OCI-M2 (cell line): Measurements from ENCODE around the gene RDH13.
"Not testable (repeated sequence)": the region's sequence is repeated elsewhere in the genome, so short reads cannot be mapped to it uniquely, and the experiment has no call there.

Experiments
- DNase-seq: peaks from one replicate; lab custom pipeline; 2025; ENCODE audit not compliant: unreplicated experiment; lab: John Stamatoyannopoulos, UW

The RDH13 gene

GRCh38 chr19:55062735-55063491 lies at the start of gene RDH13:
Gene RDH13 (minus strand): TSS chr19:55063148. CDS start chr19:55063032, 116 bp downstream.
- DNase-seq = peak; percentile 96

- DNase-seq = no peak
Measured at GRCh38 chr19:55112246-55112776, 49.4 kb upstream of the RDH13 start.

DNA sequence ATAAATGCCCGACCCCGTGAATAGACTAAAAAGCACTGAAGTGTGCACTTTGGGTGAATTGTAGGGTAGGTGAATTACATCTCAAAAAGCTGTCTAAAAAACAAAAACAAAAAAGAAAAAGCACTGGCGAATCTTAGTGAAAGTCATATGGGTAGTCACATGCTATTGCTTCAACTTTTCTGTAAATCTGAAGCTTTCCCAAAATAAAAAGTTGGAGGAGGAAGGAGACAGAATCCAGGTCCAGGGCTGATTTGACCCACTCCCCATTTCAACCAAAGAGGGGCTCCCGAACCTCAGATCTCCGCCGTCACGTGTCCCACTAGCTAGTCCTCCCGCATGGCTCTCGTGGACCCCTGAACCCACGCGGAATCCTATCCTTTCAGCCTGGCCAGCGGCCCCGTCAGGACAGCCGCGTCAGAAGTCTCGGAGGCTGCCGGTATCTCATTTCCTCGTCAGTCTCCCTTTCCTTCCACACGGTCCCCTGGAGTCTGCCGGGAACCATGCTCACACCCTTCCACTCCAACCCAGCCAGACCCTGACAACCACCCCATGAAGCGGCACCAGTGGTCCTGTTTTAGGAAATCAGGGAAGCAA lies 48.4 kb upstream of the RDH13 start:
- no peak for DNase-seq

DNA sequence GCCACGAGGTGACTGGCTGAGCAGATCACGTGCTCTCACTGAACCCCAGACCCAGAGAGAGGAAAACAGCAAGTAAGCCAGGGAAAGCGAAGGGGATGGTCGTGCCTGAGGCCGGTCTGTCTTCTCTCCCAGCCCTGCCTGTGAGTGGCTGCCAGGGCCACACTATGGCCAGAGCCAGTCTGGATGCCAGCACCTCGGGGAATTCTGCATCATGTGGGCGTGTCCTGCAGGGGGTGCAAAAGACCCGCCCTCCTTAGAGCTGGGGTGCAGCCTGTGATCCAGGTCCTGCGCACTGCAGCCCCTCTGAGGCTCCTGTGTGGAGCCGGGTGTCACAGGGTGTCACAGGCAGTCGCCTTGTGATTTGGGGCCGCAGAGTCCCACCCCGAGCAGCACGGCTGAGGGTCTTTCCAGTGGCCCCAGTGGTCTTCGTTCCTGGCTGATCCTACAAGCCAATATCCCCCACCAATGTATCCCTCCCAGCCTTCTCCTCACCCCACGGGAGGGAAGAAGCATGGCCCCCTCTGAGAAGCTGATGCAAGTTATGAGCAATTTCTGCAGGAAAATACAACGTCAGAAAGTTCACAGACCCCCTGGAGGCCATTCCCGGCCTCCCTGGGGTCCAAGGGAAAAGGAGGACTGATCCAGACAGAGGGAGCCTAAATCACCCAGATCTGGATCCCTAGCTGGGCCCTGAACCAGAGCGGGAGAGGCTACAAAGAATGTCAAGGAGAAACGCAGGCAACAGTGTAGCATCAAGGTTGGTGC lies 46.8 kb upstream of the RDH13 start:
- DNase-seq = no peak

DNA sequence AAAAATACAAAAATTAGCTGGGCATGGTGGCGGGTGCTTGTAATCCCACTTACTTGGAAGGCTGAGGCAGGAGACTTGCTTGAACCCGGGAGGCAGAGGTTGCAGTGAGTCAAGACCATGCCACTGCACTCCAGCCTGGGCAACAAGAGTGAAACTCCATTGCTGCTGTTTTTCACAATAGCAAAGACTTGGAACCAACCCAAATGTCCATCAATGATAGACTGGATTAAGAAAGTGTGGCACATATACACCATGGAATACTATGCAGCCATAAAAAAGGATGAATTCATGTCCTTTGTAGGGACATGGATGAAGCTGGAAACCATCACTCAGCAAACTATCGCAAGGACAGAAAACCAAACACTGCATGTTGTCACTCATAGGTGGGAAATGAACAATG lies 44.3 kb upstream of the RDH13 start:
- not testable (repeated sequence) for DNase-seq

GRCh38 chr19:55106591-55106990 lies 43.6 kb upstream of the RDH13 start:
- no peak for DNase-seq

DNA sequence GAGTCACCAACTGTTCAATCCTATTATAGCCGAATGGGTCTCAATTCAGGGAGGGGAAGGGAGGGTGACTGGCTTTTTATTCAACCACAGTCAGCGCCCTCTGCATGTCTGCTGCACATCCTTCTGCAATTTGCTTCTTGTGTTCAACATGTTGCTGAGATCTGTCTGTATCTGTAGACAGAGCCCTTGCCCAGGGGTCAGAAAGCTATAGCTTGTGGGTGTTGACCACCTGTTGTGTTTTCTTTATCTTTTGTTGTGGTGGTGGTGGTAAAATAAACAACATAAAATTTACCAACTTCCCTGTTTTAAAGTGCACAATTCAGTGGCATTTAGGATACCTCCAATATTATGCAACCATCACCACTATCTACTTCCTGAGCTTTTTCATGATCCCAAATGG lies 42.3 kb upstream of the RDH13 start:
- DNase-seq = no peak

GRCh38 chr19:55103190-55103589 lies 40.2 kb upstream of the RDH13 start:
- no peak for DNase-seq

DNA sequence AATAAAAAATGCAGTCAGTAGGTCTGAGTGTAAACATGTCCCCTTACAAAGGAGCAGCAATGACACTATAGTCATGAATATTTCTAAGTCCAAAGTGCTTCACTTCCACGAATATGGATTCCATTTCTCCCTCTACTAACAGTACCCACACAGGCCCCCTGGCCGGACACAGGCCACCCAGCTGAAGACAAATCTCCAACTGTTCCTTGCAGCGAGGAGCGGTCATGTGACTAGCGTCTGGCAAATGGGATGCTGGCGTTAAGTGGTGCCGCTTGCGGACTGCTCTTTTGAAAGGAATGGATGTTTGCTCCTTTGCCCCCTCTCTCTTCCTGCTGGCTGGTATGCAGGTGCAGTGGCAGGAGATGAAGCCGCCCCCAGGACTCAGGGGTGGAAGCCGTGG lies 38.3 kb upstream of the RDH13 start:
- no peak for DNase-seq

DNA sequence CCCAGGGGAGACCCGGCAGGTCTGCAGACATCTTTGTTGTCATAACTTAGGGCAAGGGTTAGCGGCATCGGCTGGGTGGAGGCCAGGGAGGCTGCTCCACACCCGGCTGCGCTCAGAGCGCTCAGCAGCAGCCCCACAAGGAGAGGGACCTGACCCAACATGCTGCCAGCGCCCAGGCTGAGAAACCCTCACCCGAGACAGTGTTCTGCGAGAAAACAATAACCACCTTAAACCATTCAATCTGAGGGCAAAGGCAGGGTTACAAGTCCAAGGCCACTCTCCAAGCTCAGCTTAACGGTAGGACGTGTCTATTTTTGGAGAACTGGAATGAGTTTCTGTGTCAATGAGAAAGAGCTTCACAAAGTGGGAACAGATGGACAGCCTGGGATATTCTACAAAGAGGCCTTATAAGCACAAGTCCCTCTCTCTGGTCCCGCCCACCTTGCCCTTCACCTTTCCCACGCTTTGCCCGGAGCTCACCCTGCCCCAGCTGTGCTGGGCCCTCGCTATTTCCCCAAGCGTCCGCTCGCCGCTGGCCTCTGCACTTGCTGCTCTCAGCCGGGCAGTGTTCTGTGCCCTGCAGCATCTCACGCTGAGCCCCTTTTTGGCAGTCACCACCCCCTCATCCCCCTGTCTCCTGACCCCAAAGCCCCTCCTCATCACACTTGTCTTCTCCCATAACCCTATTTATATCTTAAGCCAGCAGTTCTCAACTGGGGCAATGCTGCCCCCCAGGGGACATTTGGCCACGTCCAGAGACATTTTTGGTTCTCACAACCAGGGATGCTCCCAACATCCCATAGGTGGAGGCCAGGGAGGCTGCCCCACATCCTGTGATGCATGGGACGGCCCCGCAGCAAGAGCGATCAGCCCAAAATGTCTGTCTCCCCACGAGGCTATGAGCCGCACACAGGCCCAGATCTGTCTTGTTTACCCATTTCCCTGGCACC lies 36.9 kb upstream of the RDH13 start:
- DNase-seq = no peak

- DNase-seq = no peak
Measured at GRCh38 chr19:55098716-55099556, 36.0 kb upstream of the RDH13 start.

DNA sequence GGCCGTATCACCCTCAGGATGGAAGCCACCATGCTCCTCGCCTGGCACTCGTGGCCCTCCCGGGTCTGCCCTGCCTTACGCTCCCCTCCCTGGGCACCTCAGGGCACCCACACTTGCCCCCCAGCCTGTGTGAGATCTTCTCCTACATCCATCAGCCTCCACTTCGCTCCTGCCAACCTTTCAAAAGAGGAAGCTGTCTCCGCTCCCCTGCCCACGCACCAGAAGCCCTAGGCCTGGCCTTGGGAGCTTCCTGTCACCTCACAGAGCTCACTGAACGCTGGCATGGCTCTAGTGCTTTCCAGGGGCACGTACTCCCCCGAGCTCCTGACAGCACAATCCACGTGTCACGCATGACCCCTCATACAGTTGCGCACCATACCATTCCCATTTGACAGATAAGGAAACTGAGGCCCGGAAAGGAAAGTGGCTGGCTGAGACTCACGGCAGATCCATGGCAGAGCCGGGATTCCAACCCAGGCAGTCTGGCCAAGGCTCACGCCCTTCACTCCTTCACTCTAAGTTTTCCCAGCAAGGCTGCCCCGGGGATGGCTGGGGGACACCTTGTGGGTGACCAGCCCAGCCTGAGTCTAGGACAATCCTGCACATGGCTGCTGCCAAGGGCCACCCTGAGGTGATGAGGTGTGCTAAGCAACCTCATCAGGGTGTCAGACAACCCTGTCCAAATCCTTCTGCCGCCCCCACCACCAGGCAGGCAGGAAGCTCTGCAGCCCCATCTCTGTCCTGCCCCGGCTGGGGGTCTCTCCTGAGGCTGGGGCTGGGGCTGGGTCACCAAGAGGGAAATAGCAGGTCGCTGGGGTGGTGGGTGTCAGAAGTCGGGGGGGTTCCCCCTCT lies 35.1 kb upstream of the RDH13 start:
- no peak for DNase-seq

GRCh38 chr19:55096061-55096701 lies 33.2 kb upstream of the RDH13 start:
- no peak for DNase-seq

GRCh38 chr19:55095260-55096060 lies 32.5 kb upstream of the RDH13 start:
- DNase-seq = no peak

DNA sequence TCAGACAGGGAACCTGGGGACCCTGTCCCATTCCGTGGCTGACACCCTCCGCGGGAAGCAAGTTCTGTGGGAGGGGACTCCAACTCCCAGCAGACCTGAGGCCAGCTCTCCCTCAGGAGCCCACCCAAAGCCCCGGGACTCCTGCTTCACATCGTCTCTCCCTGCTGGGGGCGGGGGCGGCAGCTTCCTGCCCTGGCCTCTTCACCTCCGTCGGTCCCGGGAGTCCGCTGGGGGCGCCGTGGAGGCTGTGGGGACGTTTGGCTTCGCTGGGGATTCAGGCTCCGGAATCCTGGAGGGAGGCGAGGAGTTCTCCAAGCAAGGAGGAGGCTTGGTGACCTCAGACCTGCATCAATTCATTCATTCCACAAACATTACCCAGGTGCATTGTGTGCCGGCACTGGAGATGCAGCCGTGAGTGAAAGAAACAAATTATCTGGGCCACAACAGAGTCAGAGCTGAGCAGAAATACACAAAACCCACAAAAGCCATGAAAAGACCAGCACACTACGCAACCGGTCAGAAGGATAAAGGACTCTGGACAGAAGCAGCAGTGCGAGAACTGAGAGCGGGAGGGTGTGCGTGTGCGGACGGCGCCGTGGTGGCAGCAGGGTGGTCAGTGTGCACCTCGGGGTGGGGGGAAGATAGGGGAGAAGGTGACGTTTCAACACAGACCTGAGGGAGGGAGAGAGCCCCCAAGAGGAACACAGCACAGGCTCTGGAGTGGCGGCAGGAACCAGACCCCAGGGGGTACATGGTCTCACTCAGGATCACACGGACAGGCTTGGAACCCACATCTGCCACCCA lies 31.7 kb upstream of the RDH13 start:
- no peak for DNase-seq

GRCh38 chr19:55092423-55093318 lies 29.7 kb upstream of the RDH13 start:
- no peak for DNase-seq
